Purkinje cell (primary cell): Measurements from ENCODE around the gene TMEM171. TPM values are rescaled to one million over a fixed set of nuclear protein-coding genes. Genes with fewer than 3 reads are reported as not detected.

ENCODE experiments used
- polyA plus RNA-seq: library from polyadenylated mRNA; unstranded; fragments of >200 nt; fragmentation: Nextera tagmentation; gene quantifications from 2 replicates; pipeline ENCODE4 v1.2.1, GENCODE V29; 2014

TMEM171 gene, protein sequence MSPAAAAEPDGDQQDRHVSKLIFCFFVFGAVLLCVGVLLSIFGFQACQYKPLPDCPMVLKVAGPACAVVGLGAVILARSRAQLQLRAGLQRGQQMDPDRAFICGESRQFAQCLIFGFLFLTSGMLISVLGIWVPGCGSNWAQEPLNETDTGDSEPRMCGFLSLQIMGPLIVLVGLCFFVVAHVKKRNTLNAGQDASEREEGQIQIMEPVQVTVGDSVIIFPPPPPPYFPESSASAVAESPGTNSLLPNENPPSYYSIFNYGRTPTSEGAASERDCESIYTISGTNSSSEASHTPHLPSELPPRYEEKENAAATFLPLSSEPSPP
- polyA plus RNA-seq = 3.5 TPM in 1 of 2 replicates, not detected in the other

DNA sequence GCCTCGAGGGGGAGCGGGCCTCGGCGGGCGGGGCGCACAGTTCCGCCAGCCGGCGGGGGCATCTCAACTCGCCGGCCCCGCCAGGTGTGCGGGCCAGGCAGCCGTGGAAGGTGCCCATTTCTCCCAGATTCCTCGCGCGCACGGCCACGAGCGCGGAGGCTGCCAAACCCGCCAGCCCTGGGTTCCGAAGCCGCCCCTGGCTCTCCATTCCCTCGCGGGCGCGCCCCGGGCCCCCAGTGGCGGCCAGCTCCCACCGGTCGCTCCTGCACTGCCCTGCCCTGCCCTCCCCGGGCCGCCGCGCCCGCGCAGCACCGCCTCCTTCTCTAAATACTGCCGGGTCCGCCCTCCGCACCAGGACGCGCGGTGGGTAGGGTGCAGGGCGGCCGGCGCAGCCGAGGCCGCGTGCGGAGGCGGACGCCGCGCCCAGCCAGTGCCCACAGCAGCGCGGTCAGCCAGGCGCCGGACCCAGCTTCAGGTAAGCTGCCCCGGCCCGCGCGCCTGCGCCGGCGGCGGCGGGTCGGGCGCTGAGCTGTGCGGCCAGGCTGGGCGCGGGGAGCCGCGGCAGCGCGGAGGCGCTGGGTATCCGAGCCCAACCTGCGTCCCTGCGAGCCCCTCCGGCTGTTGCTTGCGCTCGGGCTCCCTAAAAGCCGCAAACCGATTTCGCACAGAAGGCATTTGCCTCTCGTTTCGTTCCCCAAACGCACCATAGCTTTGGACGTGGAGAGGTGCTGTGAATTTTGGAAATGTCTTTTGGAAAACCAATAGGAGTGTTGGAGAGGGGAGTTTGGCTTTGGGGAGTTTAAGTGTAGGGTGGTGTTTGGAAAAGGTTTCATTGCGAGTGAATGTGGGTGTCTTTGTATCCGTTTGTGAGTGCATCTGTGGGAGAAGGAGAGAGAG lies at the start of gene TMEM171:
TSS of gene TMEM171 (plus strand) at position 354 of the 897 bp plus-strand sequence. CDS start 2,799 bp downstream, outside the sequence.

GRCh38 chr5:73172951-73173350 lies 52.6 kb downstream of the TMEM171 start, which contains the start of gene TMEM174:
TSS of gene TMEM174 (plus strand) at chr5:73173193. CDS start at chr5:73173244, 51 bp downstream.

Other genes with a start within 250 kb of the TMEM171 start
- 3.7 and 6.9 TPM in 2 replicates for gene FCHO2, start 164.5 kb upstream of the TMEM171 start, polyA plus RNA-seq
- not detected in 2 replicates for gene TMEM174, start 52.6 kb downstream of the TMEM171 start, polyA plus RNA-seq